HG03520 (cell line): ENCODE data around the gene EWSR1.

Experiments
- ATAC-seq: cut with Tn5 transposase; IDR thresholded peaks from one replicate; pipeline ENCODE4 v1.9.1; 2021; ENCODE audit warnings: mild to moderate bottlenecking, moderate library complexity; ENCODE audit not compliant: unreplicated experiment

Gene EWSR1

DNA sequence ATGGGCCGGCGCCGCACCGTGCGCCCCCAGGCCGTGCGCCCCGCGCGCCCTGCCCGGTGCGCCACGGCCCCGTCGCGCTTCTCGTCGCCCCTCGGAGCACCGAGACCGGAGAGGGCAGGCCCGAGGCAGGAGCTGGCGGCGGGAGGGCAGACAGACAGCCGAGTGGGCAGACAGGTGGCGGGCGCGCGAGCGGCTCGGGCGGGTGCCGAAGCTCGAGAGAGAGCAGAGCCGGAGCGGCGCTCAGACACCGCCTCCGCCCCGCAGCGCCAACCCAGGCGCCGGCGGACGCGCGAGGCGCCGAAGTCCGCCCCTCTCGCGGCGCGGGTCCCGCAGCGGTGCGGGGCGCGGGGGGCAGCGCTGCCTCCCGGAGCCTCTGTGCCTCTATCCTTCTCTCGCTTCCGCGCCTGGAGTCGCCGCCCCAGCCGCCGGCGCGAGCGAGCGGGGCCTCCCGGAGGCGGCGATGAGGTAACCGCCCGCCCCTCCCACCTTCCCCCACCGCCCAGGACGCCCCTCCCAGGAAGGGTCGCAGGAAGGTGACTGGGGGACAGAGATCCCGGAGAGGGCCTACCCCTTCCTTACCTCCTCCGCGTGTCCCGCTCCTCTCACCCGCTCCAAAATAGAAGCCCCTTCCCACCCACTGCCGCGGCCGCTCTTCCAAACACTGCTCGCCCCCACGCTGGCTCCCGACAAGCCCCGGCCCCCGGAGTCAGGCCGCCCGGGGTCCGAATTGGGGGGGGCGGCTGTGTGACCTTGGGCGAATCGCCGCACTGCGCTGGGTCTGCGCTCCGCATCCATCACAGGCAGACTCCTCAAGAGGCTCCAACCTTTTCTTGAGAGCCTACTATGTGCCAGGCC, 47.4 kb downstream of the EWSR1 start, which contains the start of gene RASL10A:
RASL10A (minus strand) TSS at position 412 of the 855 bp plus-strand sequence. CDS start 451 bp downstream, outside the sequence.
- no peak for ATAC-seq

- no peak for ATAC-seq
These were observed 48.2 kb downstream of the EWSR1 start for GRCh38 chr22:29316141-29316828.

GRCh38 chr22:29317827-29318454, 49.9 kb downstream of the EWSR1 start:
- ATAC-seq, result no peak

GRCh38 chr22:29319072-29319471, 51.0 kb downstream of the EWSR1 start:
- ATAC-seq, result no peak

DNA sequence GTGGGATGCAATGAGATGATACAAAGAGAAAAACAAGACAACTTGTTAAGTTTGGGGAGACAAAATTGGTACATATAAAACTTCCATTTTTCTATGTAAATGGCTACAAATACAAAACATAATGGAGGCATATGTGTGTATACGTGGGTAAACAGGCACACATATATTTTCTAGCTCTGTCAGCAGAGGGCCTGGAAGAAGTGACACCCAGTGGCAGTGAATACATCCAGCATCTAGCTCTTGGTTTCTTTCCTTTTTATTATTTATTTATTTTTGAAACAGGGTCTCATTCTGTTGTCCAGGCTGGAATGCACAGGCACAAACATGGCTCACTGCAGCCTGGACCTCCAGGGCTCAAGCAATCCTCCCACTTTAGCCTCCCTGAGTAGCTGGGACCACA, 52.5 kb downstream of the EWSR1 start:
- ATAC-seq, result no peak

DNA sequence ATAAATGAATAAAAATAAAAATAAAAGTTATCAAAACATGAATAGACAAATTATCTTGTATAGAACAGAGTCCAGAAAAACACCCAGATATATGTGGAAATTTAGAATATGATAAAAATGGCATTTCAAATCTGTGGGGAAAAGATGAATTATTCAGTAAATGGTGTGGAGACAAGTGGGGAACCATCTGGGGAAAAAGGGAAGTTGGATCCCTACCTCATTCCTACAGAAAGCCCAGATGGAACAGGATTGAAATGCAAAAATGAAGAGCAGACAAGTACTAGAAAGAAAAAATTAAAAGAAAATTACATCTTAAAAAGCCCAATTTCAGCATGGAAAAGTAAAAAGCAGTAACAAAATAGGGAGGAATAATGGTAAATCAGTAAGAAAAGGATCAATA, 55.6 kb downstream of the EWSR1 start:
- no peak for ATAC-seq

GRCh38 chr22:29325356-29325755, 57.3 kb downstream of the EWSR1 start:
- ATAC-seq, result no peak

DNA sequence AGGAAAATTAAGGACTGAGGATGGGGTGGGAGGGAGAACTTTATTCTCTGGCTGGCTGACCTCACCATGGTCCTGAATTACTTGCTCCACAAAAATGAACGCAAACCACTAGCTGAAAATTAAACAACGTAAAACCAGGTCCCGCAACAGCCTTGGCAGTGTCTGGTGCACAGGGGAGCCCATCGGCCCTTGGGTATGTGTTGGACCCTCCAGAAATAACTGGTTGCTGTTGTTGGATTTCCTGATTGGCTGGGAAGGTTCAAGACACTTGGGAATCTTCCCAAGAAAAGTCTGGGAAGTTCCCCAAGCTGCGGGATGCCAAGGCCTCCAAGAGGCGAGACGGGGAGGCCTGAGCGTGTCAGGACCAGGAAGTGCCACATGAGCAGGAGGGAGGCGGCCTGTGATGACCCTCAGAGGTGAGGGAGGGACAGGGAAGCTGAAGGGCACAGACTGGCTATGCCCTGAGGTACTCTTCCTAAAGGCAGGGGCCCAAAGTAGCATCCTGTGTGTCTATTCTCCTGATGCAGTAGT, 57.8 kb downstream of the EWSR1 start:
- ATAC-seq, result no peak

DNA sequence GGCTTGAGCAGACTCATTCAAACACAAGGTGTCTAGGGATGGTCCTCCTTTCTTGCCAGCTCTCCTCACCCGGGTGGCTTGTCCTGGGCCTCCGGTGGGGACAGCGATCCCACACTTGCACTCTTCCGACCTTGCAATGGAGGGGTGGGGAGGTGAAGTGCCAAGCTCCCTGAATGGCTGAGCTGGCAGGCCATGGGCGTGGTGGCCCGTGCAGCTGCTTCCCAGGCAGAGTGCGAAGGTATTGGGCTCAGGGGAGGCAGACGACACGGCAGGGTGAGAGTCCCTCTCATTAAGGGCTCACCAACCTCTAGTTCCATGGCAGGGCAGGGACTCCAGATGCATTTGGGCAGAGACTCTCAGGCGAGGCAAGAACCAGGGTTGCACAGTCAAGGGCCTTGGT, 58.4 kb downstream of the EWSR1 start:
- ATAC-seq, result no peak

- ATAC-seq, result no peak
These were observed 59.2 kb downstream of the EWSR1 start for GRCh38 chr22:29327089-29327764.

DNA sequence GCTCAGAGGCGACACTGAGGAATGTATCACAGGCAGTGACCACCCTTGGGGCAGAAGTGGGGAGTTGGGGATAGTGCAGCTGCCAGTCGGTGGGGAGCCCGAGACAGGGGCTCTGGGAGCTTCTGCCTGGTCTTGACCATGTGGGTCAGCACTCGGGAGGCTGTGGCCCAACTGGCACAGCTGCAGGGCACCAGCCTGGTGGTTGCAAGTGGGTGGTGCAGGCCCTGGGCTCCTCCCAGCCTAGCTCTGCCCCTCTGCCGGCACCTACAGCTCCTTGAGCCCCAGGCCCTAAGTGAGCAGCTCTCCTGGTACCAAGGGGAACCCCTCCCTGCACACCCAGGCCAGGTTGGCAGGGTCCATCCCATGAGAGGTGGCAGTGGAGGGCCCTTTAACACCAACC, 60.0 kb downstream of the EWSR1 start:
- no peak for ATAC-seq

- no peak for ATAC-seq
These were observed 60.8 kb downstream of the EWSR1 start for GRCh38 chr22:29328566-29329500.

DNA sequence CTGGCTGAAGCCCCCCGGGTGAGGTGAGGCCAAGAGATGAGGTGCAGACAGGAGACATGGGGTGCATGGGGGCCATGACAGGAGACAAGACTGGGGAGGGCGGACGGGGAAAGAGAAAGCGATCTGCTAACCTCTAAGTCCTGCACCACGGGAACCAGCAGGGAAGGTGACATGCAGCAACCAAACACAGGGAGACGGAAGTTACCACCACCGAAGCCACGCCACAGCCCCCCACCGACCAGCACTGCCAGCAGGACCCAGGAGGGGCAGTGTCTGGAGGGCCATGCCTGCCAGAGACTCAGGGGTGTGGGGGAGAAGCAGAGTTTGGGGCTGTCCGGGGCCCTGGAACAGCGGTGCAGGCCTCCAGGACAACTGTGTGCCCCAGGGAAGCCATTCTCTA, 61.5 kb downstream of the EWSR1 start:
- ATAC-seq, result no peak

- ATAC-seq, result no peak
These were observed 62.2 kb downstream of the EWSR1 start for GRCh38 chr22:29330291-29330690.

GRCh38 chr22:29330753-29331152, 62.7 kb downstream of the EWSR1 start:
- no peak for ATAC-seq

DNA sequence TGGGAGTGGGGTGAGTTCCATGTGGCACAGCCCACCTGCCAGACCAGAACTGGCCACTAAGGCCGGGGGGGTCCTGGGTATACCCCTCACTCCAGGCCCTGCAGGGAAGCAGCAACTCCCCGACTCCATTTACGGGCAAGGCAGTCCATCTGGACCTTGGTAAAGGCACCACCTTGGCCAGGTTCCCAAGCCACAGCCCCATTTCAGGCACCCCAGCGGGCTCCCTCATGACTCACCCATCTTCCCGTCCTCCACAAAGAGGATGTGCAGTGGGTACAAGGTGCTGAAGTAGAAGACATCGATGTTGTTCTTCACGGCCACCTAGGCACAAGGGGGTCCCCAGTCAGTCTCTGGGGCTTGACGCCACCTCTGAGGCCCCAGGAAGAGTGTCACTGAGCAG, 63.1 kb downstream of the EWSR1 start:
- no peak for ATAC-seq

GRCh38 chr22:29331658-29332300, 63.7 kb downstream of the EWSR1 start:
- no peak for ATAC-seq

DNA sequence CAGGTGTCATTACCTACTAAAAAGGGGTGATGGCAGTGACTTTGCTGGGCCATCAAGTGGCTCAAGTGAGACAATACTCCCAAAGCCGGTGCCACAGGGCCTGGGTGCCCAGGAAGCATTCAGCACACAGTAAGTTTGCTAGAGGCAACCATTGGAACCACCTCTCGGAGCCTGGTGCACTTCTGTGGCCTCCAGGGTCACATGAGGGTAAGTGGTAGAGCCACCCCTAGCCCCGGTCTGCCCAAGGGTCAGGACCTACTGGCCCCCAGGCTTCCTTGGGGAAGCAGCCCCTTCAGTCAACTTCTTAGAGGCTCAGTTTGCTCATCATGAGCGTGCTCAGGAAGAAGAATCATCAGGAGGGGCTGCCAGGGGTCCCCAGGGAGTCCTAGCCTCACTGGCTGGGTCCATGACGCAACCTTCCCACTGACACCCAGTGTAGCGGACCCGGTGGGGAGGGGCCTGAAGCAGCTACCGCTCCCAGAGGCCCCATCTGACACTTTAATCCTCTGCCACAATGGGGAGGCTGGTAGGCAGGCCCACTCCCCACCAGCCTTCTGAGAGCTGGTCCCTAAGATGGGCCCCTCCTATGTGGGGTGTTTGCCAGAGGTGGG, 64.9 kb downstream of the EWSR1 start:
- ATAC-seq, result no peak

GRCh38 chr22:29334148-29334547, 66.1 kb downstream of the EWSR1 start:
- no peak for ATAC-seq
